ENCODE measurements around the gene CRYGS.
"Not testable (repeated sequence)": the region's sequence is repeated elsewhere in the genome, so short reads cannot be mapped to it uniquely, and the experiment has no call there.

GRCh38 chr3:186499949-186500348 is 44.2 kb downstream of the CRYGS start:
- not testable (repeated sequence) for TF ChIP-seq POLR2A (IDR thresholded peaks at IDR 0.05; ENCODE audit: low read length); RNF2 (IDR thresholded peaks at IDR 0.05; ENCODE audit: borderline replicate concordance, low read depth); CTCF (IDR thresholded peaks at IDR 0.05); REST (IDR thresholded peaks at IDR 0.05); HOXB5 (CRISPR knock-in tag; IDR thresholded peaks at IDR 0.05); E2F6 (IDR thresholded peaks at IDR 0.05; ENCODE audit: borderline replicate concordance, low read depth); ELK1 (IDR thresholded peaks at IDR 0.05; ENCODE audit: low read depth, low read length); CBX2 (IDR thresholded peaks at IDR 0.05; ENCODE audit: borderline replicate concordance, low read depth); TP53 (CRISPR knock-in tag; IDR thresholded peaks at IDR 0.05); MAX (IDR thresholded peaks at IDR 0.05); SMC3 (IDR thresholded peaks at IDR 0.05); POLR2AphosphoS2 (conservative IDR thresholded peaks at IDR 0.05; ENCODE audit: low read length)

Measured in A549 (cell line).